NT2/D1 (cell line): ENCODE data around the gene MYOF.

Experiments
- DNase-seq: peaks from one replicate; pipeline ENCODE4 v3.0.0-alpha.2; 2011; ENCODE audit warnings: low read depth, low spot score
- H3K27me3 ChIP-seq: 2 replicates; pipeline ENCODE4 v1.6.0; 2011; ENCODE audit warnings: mild to moderate bottlenecking; ENCODE audit not compliant: insufficient read length, insufficient read depth
- H3K36me3 ChIP-seq: 2 replicates; pipeline ENCODE4 v1.6.1; 2011; ENCODE audit warnings: mild to moderate bottlenecking, low read length, mixed read lengths; ENCODE audit not compliant: insufficient read depth, insufficient read length
- H3K4me1 ChIP-seq: 2 replicates; pipeline ENCODE4 v1.5.1; 2011; ENCODE audit not compliant: insufficient read depth, insufficient read length
- H3K4me3 ChIP-seq: 2 replicates; pipeline ENCODE4 v1.5.1; 2011; ENCODE audit warnings: low read depth; ENCODE audit not compliant: insufficient read length
- H3K9ac ChIP-seq: 2 replicates; pipeline ENCODE4 v1.6.0; 2011; ENCODE audit warnings: low read depth; ENCODE audit not compliant: insufficient read length
- H3K9me3 ChIP-seq: 2 replicates; pipeline ENCODE4 v1.5.1; 2011; ENCODE audit warnings: mild to moderate bottlenecking, low read length; ENCODE audit not compliant: insufficient read depth
- SUZ12 ChIP-seq: IDR thresholded peaks from 2 replicates; pipeline ENCODE4 v1.6.1; 2011; ENCODE audit not compliant: insufficient read length, insufficient read depth; ENCODE audit errors: extremely low read depth
- YY1 ChIP-seq: IDR thresholded peaks from 2 replicates; pipeline ENCODE4 v1.6.1; 2011; ENCODE audit not compliant: insufficient read length, insufficient read depth
- ZNF274 ChIP-seq: IDR thresholded peaks from 2 replicates; pipeline ENCODE4 v1.6.1; 2011; ENCODE audit warnings: mild to moderate bottlenecking, low read depth, low read length

MYOF gene

DNA sequence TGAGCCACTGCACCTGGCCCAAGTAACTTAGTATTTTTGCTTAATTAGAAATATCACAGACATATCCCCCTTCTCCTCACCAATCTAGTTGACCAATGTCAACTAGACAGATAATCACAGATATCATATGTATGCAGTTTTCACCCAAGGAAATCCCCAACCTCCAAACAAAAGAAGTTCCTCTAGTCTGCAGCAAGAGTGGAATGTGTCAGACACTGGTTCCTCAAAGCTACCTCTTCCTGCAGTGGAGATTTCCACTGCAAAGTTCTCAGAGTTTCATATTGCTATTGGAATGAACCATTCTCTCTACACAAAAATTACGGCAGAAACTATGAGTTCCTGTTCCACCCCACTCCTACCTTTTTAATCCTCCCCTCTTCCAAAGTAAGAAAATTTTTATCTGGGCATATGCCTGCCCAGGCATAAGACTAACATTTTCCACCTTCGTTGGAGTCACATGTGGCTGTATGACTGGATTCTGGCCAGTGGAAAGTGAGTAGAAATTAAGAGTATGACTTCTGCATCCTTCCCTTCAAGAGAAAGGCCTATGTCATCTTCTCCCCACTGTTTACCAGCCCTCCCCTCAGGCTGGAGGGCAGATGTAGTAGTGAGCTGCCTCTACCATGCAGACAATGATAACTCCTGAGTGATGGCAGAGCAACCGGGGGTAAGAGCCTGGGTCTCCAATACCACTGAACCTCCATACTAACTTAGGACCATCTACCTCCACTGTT, 103.0 kb downstream of the MYOF start:
- Histone ChIP-seq H3K9ac (no peak overlapping the region), H3K4me1 (peaks cover 1% of the 10 kb centered on the region), H3K36me3 (peaks cover 45% of the 10 kb centered on the region), H3K4me3 (no peak overlapping the region), H3K27me3 (no peaks in the 10 kb centered on the region), H3K9me3 (no peaks in the 10 kb centered on the region)
- TF ChIP-seq ZNF274, result no peak
- no peak for TF ChIP-seq YY1
- no peak for TF ChIP-seq SUZ12
- no peak for DNase-seq

DNA sequence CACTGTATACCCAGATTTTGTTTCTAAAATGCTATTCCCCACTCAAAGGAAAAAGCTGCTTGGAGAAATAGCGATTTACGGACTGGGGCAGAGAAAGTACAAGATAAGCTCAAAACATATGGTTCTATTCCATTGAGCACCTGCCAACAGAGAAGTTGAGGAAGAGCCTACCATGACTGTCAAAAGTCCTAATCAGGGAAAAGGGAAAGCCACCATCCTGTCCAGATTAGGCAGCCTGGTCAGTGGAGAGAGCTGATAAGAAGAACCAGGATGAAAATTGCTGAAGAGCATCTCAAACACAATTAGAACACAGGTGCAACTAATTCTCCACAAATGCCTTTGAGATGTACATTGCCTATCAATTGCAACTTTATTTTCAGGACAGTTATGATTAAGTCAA, 104.1 kb downstream of the MYOF start:
- Histone ChIP-seq H3K4me3 (no peak overlapping the region), H3K4me1 (no peaks in the 10 kb centered on the region), H3K36me3 (peaks cover 48% of the 10 kb centered on the region), H3K9me3 (no peaks in the 10 kb centered on the region), H3K9ac (no peak overlapping the region), H3K27me3 (no peaks in the 10 kb centered on the region)
- DNase-seq, result no peak
- no peak for TF ChIP-seq YY1
- TF ChIP-seq SUZ12, result no peak
- no peak for TF ChIP-seq ZNF274

DNA sequence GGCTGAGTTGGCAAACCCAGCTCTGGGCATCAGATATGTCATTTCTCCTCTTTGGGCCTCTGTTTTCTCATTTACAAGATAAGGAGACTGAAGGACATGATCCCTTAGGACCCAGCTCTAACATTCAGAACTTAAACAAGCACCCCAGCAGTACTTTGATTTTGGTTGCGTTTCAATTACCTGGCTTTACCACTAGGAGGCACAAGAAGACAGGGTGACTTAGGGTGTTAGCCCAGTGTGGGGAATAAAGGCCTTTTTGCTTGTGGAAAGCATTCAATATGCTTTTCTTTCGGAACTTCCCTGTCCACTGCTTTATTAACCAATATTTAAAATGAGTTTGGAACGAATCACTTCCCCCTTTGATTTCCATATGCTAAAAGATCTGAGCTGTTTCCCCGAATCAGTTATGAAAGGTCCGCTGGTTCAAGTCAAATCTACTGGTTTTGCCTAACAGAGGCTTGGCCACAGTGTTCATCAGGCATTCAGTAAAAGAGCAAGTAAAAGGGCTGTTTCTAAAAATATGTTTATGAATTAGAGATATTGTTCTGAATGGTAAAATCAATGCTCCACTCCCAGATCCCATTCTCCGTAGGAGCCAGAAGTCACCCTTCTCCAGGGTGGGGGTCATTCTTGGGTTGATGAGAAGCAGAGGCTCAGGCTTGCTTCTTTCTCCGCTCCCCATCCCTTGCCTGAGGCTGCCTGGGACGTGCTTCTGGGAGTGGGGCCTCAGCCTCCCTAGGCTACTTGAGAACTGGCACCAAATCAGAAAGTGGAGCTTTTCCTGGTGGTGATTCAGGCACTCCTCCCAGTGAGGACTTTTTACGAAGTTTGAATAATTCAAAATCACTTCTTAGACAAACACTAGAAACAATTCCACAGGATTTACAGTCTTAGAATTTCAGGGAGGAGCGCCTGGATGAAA, 105.5 kb downstream of the MYOF start:
- no peaks in the 10 kb centered on the region for H3K27me3 ChIP-seq
- TF ChIP-seq YY1, result no peak
- TF ChIP-seq ZNF274, result no peak
- no peak for TF ChIP-seq SUZ12
- peak; percentile 52 for DNase-seq
- no peak overlapping the region for H3K9ac ChIP-seq
- no peaks in the 10 kb centered on the region for H3K4me1 ChIP-seq
- H3K36me3 ChIP-seq, result peaks cover 59% of the 10 kb centered on the region
- no peaks in the 10 kb centered on the region for H3K9me3 ChIP-seq
- no peak overlapping the region for H3K4me3 ChIP-seq

DNA sequence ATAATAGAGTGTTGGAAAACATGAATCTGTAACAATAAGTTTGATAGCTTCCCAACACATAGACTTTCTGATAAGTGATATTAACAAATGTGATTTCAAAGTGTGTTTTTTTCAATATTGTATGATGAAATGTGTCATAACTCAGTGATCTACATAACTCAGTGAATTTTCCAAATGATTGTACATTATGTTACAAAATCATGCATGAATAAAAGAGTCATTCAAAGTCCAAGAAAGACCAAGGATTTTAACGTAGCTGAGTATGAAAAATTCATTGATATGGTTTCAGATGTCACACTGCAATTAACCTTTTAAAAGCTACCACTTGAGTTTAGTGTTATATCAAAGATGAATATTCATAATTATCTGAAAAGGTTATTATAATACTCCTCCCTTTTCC, 111.2 kb downstream of the MYOF start:
- Histone ChIP-seq H3K4me1 (no peaks in the 10 kb centered on the region), H3K9me3 (no peaks in the 10 kb centered on the region), H3K36me3 (peaks cover 72% of the 10 kb centered on the region), H3K27me3 (no peaks in the 10 kb centered on the region), H3K9ac (no peak overlapping the region), H3K4me3 (no peak overlapping the region)
- TF ChIP-seq ZNF274 (no peak), YY1 (no peak), SUZ12 (no peak)
- no peak for DNase-seq

DNA sequence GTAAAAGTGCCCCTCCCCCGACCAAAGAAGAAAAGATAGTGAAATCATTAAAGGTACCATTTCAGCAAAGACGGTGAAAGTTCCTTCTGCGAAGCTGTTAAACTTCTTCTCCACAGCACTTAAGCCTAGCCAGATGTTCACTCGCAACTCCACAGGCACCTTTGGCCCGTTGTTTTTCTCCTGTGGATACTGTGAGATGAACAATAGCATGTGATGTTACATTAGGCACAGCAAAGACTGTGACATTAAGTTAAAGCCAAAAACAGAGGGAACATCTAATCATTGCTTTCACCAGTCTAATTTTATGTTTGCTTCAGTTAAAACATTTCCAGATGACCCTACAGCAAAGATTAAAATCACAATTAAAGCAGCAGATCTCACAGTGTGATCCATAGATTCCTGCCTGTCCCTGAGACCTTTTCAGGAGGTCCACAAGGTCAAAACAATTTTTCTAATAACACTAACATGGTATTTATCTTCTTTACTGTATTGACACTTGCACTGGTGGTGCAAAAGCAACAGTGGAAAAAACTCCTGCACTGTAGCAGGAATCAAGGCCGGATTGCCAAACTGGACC, 112.5 kb downstream of the MYOF start:
- TF ChIP-seq SUZ12 (no peak), ZNF274 (no peak), YY1 (no peak)
- H3K9me3 ChIP-seq, result no peaks in the 10 kb centered on the region

DNA sequence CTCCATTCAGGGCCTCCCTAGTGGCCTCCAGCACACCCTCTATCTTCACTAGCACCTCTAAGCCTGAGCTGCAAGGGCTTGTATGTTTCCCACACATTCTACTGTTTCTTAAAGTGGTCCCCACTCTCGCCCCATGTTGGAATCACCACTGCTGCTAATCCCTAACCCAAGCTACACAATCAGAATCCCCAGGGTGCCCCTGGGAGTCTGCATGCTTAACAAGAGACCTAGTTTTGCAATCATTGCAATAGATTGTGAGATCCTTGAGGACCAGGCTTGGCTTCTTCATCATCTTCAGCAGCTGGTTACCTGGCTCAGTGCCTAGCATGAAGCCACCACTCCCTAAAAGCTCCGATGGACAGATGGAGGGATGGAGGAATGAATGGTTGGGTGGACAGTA, 113.9 kb downstream of the MYOF start:
- no peaks in the 10 kb centered on the region for H3K27me3 ChIP-seq
- H3K4me3 ChIP-seq, result no peak overlapping the region
- no peak overlapping the region for H3K9ac ChIP-seq
- no peaks in the 10 kb centered on the region for H3K4me1 ChIP-seq
- DNase-seq, result no peak
- peaks cover 80% of the 10 kb centered on the region for H3K36me3 ChIP-seq
- no peak for TF ChIP-seq ZNF274
- H3K9me3 ChIP-seq, result peaks cover 6% of the 10 kb centered on the region; the same call in 1 of the 2 replicates

More for the DNA sequence above, 112.5 kb downstream of the MYOF start:
- Histone ChIP-seq H3K27me3 (no peaks in the 10 kb centered on the region), H3K9ac (no peak overlapping the region), H3K36me3 (peaks cover 72% of the 10 kb centered on the region), H3K4me1 (no peaks in the 10 kb centered on the region), H3K4me3 (no peak overlapping the region)
- DNase-seq, result no peak

DNA sequence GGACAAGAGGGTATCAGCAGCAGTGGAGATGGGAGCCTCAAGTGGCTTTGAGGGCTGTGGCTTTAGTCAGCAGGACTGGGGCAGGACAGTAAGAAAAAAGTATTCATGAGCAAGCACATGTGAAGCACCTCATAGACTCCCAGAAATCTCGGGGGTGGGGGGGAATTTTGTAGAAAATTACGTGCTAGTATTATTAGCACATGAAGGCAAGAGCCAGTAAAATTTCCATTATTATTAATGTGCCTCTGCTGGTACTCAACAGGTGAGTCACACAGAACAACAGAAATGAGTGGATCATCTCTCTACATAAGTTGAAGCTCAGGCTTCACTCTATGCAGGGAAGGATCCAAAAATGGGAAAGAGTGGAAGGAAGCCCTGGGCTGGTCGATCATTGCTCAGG, 114.5 kb downstream of the MYOF start:
- no peak for DNase-seq
- TF ChIP-seq ZNF274 (no peak), YY1 (no peak), SUZ12 (no peak)
- Histone ChIP-seq H3K9me3 (peaks cover 6% of the 10 kb centered on the region; the same call in 1 of the 2 replicates), H3K4me1 (no peaks in the 10 kb centered on the region), H3K27me3 (no peaks in the 10 kb centered on the region), H3K4me3 (no peak overlapping the region), H3K9ac (no peak overlapping the region), H3K36me3 (peaks cover 76% of the 10 kb centered on the region)
